Stimulated activated naive CD8-positive, alpha-beta T cell treated with anti-CD3 and anti-CD28 coated beads, Interleukin-15, Interleukin-2, amounts not matched to agents 100 U/mL and 50 U/mL, for 24 hours (primary cell): ENCODE data around the gene YES1.
"Not testable (repeated sequence)": the region's sequence is repeated elsewhere in the genome, so short reads cannot be mapped to it uniquely, and the experiment has no call there.

Experiments used
- ATAC-seq: fragments of 150-1000 bp; cut with Tn5 transposase; one replicate; pipeline ENCODE4 v1.10.0; 2021
- DNase-seq: peaks from one replicate; pipeline ENCODE4 v3.0.0; 2021

YES1 gene

DNA sequence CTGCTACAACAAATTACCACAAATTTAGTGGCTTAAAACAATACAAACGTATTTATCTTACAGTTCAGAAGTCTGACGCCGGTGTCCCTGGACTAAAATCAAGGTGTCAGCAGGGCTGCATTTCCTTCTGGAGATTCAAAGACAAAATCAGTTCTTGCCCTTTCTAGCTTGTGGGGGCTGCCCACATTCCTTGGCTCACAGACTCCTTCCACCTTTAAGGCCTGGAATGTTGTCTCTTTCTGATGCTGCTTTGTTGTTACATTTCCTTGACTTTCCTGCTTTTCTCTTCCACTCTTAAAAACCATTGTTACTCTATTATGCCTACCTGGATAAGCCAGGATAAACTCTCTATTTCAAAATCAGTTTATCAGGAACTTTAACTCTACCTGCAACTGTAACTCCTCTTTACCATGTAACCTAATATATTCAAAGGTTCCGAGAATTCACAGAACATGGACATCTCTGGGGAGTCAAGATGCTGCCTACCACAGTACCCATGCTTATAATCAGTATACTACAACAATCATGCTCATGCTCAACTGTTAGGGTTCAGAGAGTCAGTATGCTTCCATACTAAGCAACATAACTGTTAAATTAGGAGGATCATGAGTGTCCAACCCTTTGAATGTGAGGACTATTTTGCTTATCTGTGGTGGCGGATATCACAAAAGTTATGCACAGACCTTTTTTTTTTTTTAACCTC, 27.4 kb downstream of the YES1 start:
- DNase-seq (no peak), ATAC-seq (no peak)

DNA sequence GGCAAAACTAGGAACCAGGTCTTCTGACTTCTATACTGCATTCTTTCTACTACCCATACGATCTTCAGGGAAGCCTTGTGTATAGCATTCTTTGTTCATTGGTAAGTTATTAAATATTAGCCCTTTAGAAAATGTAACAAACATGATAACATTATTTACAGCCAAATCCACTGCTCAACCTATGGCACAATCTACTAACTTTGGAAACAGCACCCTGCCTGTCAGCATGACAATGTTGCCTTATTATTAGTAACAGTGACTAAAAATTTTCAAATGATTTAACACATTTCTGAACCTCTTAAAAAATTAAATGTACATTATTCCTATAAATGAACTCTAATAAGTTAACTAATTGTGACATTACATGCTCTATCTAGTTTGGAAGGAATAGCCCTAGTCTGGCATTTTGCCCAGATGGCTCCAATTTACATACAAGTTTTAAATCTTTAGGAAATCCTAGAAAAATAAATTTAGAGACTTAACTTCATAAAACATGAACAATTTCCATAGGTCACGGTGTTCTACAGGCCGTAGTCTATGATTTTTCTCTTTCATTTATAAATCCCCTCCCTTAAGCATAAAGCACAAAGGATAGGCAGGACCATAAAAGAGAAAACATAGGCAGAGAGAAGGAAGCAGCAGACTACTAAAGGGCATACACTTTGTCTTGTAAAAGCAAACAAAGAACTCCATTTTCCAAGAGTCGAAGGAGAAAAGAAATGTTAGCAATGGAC, 33.7 kb downstream of the YES1 start:
- ATAC-seq (no peak), DNase-seq (no peak)

DNA sequence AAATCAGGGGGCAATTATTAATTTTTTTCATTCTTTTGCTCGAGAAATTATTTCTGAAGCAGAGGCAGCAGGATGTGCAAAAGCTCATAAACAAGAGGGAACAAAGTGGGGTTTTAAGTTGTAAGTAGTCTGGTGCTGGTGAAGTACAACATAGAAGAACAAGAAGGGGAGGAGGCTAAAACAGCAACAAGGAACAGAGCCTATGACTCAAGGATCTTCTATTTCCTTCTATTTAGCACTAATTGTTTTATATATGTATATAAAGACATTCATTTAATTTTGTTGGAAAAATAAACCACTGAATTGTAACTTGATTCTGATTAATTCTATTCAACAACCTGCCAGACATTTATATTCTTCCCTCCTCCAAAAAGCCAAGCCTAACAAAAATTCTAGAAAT, 35.0 kb downstream of the YES1 start:
- no peak for ATAC-seq
- DNase-seq = no peak

GRCh38 chr18:776044-776443, 36.0 kb downstream of the YES1 start:
- ATAC-seq, DNase-seq: not testable (repeated sequence)

- no peak for ATAC-seq
These were observed 37.2 kb downstream of the YES1 start for GRCh38 chr18:774811-775210.

GRCh38 chr18:773980-774624, 37.9 kb downstream of the YES1 start:
- ATAC-seq (no peak), DNase-seq (no peak)

More at GRCh38 chr18:774811-775210, 37.2 kb downstream of the YES1 start:
- no peak for DNase-seq

- no peak for ATAC-seq
- DNase-seq = no peak
These were observed 41.5 kb downstream of the YES1 start for GRCh38 chr18:770583-770961.

GRCh38 chr18:767961-768360, 44.1 kb downstream of the YES1 start:
- no peak for ATAC-seq
- no peak for DNase-seq

GRCh38 chr18:767084-767882, 44.8 kb downstream of the YES1 start:
- DNase-seq (no peak), ATAC-seq (no peak)

DNA sequence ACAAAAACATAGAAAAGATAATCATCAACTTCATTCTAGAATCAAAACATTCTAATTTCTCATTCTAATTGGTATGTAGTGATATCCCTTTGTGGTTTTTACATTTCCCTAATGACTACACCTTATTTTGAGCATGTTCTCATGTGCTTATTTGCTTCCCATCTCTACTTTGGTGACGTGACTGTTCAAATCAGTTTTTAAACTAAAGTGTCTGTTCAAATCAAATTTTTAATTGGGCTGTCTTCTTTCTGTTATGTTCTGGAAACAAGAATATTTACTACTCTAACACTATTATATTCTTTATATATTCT, 45.5 kb downstream of the YES1 start:
- ATAC-seq (no peak), DNase-seq (no peak)

GRCh38 chr18:765764-766549, 46.1 kb downstream of the YES1 start:
- ATAC-seq (no peak), DNase-seq (no peak)

- not testable (repeated sequence) for DNase-seq, ATAC-seq
These were observed 52.2 kb downstream of the YES1 start for GRCh38 chr18:759864-760263.

- ATAC-seq (no peak), DNase-seq (no peak)
These were observed 56.5 kb downstream of the YES1 start for GRCh38 chr18:755506-755905.

- ATAC-seq (no peak), DNase-seq (no peak)
These were observed 57.4 kb downstream of the YES1 start for GRCh38 chr18:754656-755055.

- no peak for ATAC-seq
These were observed 61.6 kb downstream of the YES1 start for GRCh38 chr18:750456-750855.

DNA sequence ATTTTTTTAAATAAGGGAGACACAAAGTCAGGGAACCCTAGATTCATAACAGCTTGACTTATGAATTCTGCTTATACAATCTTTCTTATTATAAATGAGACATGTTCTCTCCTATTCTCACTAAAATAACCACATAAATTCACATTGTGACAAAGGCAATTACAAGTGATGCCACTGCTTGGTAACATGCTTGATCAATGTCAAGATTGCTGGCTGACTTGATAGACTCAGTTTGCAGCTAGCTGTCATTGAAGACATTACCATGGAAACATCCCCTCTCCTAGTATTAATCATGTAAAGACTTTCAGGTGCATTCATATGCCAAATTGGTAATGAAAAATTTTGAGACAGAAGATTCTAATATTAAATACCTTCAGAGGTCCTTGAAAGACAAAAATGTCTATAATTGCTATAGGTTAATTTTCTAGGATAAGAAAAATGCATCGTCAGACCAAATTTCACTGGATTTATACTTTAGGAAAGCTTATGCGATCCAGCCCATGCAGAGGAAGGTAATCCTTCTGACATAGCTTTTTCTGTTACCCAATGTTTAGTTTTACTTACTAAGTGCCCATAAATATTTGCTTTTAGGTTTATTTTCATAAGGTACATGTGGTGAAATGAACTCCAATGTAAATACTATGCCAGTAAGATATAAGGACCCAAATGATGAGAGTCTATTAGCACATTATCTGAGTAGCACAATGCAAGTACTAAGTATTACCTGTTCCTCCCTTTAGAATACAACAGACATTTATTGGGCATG, 67.0 kb downstream of the YES1 start:
- no peak for DNase-seq
- ATAC-seq = no peak

More at GRCh38 chr18:750456-750855, 61.6 kb downstream of the YES1 start:
- no peak for DNase-seq

DNA sequence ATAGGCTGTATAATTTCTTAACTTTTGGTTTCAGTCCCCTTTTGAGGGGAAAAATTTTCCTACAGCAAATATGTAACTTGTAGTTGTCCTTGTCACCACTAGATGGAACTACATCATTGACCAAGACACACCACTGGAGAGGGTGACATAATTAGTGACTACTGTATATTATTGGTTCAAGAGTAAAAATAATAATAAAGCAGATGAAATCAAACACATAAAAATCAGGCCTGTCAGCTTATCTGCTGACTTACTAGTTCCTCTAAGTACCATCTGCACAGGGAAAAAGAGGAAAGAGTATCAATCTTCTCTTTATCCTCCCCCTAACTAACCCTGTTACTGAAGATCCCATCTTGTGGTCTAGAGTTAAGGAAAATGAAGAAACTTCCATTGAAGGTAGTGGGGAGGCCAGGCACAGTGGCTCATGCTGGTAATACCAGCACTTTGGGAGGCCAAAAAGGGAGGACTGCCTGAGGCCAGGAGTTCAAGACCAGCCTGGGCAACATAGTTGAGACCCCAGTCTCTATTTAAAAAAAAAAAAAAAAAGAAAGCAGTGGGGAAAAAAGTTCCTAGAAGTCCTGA, 70.0 kb downstream of the YES1 start:
- ATAC-seq (peak; percentile 75), DNase-seq (no peak)

- no peak for ATAC-seq
- no peak for DNase-seq
These were observed 79.7 kb downstream of the YES1 start for GRCh38 chr18:732371-732770.

DNA sequence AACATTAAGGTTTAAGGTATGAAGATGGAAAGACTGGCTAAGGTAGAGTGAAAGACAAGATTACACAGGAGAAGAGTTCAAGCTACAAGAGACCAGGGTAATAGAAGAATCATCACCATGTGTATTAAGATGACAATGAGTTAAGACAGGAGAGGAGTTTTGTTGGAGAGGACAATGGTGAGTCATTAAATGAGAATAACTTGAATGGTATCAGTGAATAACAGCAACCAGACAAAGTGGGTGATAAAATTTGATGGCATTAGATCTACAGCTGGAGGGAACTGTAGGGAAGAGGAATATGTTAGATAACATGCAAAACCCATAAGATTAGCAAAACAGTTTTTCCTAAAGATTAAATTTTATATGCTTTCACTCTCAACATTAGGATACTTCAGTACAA, 80.9 kb downstream of the YES1 start:
- peak; percentile 40 for ATAC-seq

DNA sequence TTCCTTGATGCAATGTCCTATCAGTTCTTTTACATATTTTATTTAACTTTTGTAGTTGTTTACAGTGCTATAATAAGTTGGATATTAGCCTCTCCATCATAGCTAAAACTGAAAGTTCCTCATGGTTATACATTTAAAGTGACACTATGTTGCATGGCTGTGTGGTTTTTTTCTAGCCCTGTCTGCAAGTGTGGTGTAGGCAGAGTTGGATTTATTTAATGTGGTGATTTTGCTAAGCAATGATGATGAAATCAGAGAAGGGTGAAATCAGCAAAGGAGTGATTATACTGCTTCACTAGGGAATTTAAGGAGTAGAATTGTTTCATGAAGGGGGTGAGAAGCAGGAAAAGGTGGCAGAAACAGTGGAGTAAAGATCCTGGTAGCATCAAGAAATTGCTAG, 81.3 kb downstream of the YES1 start:
- ATAC-seq = no peak
- DNase-seq = no peak

More for the DNA sequence above, 80.9 kb downstream of the YES1 start:
- DNase-seq = no peak

GRCh38 chr18:730120-730519, 81.9 kb downstream of the YES1 start:
- DNase-seq = not testable (repeated sequence)
- ATAC-seq = peak; percentile 57
